Epithelial cell of esophagus (primary cell): ENCODE results near the gene DUSP18.
"Not testable (repeated sequence)": the region's sequence is repeated elsewhere in the genome, so short reads cannot be mapped to it uniquely, and the experiment has no call there.

ENCODE experiments used
- DNase-seq: peaks from one replicate; pipeline ENCODE4 v3.0.0; 2010; ENCODE audit warnings: low read depth
- H3K4me3 ChIP-seq: 2 replicates; pipeline ENCODE4 v1.5.1; 2011; ENCODE audit warnings: mild to moderate bottlenecking, low read length, control low read depth
- CTCF ChIP-seq: IDR thresholded peaks from 2 replicates; pipeline ENCODE4 v1.5.1; 2011; ENCODE audit warnings: low read depth, mild to moderate bottlenecking, low read length, control low read depth, inconsistent platforms; ENCODE audit not compliant: insufficient read depth; ENCODE audit errors: missing control alignments

The DUSP18 gene

DNA sequence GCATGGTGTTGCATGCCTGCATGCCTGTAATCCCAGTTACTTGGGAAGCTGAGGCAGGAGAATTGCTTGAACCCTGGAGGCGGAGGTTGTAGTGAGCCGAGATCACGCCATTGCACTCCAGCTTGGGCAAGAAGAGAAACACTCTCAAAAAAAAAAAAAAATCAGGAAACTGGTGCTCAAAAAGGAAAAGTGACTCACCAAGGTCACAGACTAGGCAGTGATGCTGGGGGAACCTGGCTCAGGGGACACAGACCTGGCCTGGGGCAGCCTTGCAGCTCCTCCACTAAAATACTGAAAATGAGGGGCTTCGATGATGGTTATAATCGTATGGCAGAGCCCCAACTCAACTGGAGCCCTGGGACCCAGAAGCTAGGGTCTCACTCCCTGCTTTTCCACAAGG, 40.2 kb downstream of the DUSP18 start:
- TF ChIP-seq CTCF, result no peak
- DNase-seq, result no peak
- H3K4me3 ChIP-seq, result no peak overlapping the region

- no peak for TF ChIP-seq CTCF
- DNase-seq, result no peak
- no peak overlapping the region for H3K4me3 ChIP-seq
Measured at GRCh38 chr22:30626413-30626812, 41.3 kb downstream of the DUSP18 start.

GRCh38 chr22:30619909-30620308, 47.8 kb downstream of the DUSP18 start:
- H3K4me3 ChIP-seq, DNase-seq: not testable (repeated sequence)

GRCh38 chr22:30617819-30618218, 49.9 kb downstream of the DUSP18 start:
- TF ChIP-seq CTCF, result no peak
- no peak overlapping the region for H3K4me3 ChIP-seq
- no peak for DNase-seq

DNA sequence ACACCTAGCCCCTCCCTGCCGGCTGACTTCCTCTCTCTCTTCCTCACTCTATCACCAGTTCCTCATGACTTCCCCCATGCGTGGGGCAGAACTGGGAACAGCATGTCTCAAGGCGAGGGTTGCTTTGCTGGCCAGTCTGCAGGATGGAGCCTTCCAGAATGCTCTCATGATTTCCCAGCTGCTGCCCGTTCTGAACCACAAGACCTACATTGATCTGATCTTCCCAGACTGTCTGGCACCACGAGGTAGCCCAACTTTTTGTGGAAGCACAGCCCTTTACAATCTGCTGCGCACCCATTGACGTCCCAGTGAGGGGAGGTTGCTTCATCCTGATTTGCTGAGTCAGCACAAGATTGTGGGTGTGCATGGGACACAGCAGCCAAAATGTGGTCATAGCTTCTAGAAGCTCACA, 52.1 kb downstream of the DUSP18 start:
- DNase-seq, result no peak
- TF ChIP-seq CTCF, result no peak
- H3K4me3 ChIP-seq, result no peak overlapping the region

- no peak for DNase-seq
- TF ChIP-seq CTCF, result no peak
- no peak overlapping the region for H3K4me3 ChIP-seq
Measured at GRCh38 chr22:30614879-30615278, 52.8 kb downstream of the DUSP18 start.

DNA sequence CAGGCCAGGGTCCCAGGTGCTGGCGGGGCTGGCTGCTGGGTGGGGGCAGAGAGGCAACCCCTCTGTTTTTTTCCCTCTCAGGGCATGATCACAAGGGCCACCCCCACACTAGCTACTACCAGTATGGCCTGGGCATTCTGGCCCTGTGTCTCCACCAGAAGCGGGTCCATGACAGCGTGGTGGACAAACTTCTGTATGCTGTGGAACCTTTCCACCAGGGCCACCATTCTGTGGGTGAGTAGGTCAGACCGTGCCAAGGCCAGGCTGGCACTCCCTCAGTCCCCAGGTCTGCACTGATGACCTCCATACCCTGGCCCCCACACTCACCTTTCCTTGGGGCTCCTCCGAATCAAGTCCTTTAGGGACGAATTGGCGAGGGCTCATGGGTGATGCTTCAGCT, 53.4 kb downstream of the DUSP18 start:
- DNase-seq, result no peak
- TF ChIP-seq CTCF, result no peak
- no peak overlapping the region for H3K4me3 ChIP-seq

- no peak overlapping the region for H3K4me3 ChIP-seq
- TF ChIP-seq CTCF, result no peak
- no peak for DNase-seq
Measured at GRCh38 chr22:30612789-30613188, 54.9 kb downstream of the DUSP18 start.
